ENCODE data around the gene RASA2.

Gene RASA2

GRCh38 chr3:141661229-141662196 lies 174.7 kb downstream of the RASA2 start:
- DNase-seq (ENCODE audit: extremely low read depth in 1 of 2, low read depth in 1 of 2): no peak

GRCh38 chr3:141663993-141664392 lies 177.2 kb downstream of the RASA2 start:
- no peak for DNase-seq (ENCODE audit: extremely low read depth in 1 of 2, low read depth in 1 of 2)

Data from activated CD8-positive, alpha-beta memory T cell treated with anti-CD3 and anti-CD28 coated beads for 1 hour (primary cell).